B cell (primary cell): Measurements from ENCODE around the gene SLC2A4RG. TPM values are rescaled to one million over a fixed set of nuclear protein-coding genes. Genes with fewer than 3 reads are reported as not detected.

Source experiments
- ATAC-seq: fragments of 200-7000 bp; cut with Tn5 transposase; one replicate; pipeline ENCODE4 v1.10.0; 2021; ENCODE audit warnings: low read depth, mild to moderate bottlenecking, moderate number of reproducible peaks, moderate library complexity
- CTCF ChIA-PET: fragments of 350-600 bp; sonication (Branson Sonifier 250); formaldehyde crosslinking; loops from one replicate; lab custom pipeline; 2021; ENCODE audit warnings: antibody characterized with exemption, inconsistent platforms; lab: Charles Lee
- POLR2A ChIA-PET: fragments of 350-600 bp; sonication (Branson Sonifier 250); formaldehyde crosslinking; loops from one replicate; lab custom pipeline; 2021; ENCODE audit warnings: antibody characterized with exemption; lab: Charles Lee
- DNase-seq: peaks from one replicate; pipeline ENCODE4 v3.0.0; 2013
- H2AFZ ChIP-seq: 2 replicates; pipeline ENCODE4 v1.6.1; 2012; ENCODE audit warnings: mild to moderate bottlenecking, low read depth, low read length; ENCODE audit not compliant: insufficient read depth, poor library complexity, severe bottlenecking
- H3K27ac ChIP-seq, 2 donors: 1 replicate in 1 of 2; 2 replicates in 1 of 2; pipeline ENCODE4 v1.5.1; 2012 to 2013; ENCODE audit warnings: low read length in 2 of 2, mild to moderate bottlenecking in 2 of 2, moderate library complexity in 1 of 2
- H3K27me3 ChIP-seq, 4 experiments: fragments of 200-600 bp in 1 of 4; sonication (generic) in 1 of 4; replicated peaks in 1 of 4; 1 replicate in 2 of 4; 2 replicates in 2 of 4; pipeline versions ENCODE4 v1.6.1 to v1.7.0; 2013 to 2016; ENCODE audit warnings: low read length in 3 of 4, mild to moderate bottlenecking in 2 of 4, mixed read lengths in 1 of 4, moderate library complexity in 1 of 4; ENCODE audit not compliant: insufficient read depth in 4 of 4, control insufficient read depth in 3 of 4; ENCODE audit errors: control extremely low read depth in 1 of 4
- H3K36me3 ChIP-seq, 2 experiments: replicated peaks in 1 of 2; 1 replicate in 1 of 2; 2 replicates in 1 of 2; pipeline versions ENCODE4 v1.6.1 to v1.7.1; 2013; ENCODE audit warnings: low read length in 1 of 2; ENCODE audit not compliant: insufficient read depth in 2 of 2, control insufficient read depth in 1 of 2; ENCODE audit errors: control extremely low read depth in 1 of 2, extremely low read depth in 1 of 2
- H3K4me1 ChIP-seq, 2 donors: fragments of 200-600 bp in 1 of 2; sonication (generic) in 1 of 2; 1 replicate in 1 of 2; 2 replicates in 1 of 2; pipeline versions ENCODE4 v1.5.1 to v1.6.1; 2013 to 2017; ENCODE audit warnings: low read length in 2 of 2; ENCODE audit not compliant: control insufficient read depth in 2 of 2, insufficient read depth in 2 of 2
- H3K4me2 ChIP-seq: replicated peaks from 2 replicates; pipeline ENCODE3; 2012; ENCODE audit warnings: mild to moderate bottlenecking, low read depth, low read length; ENCODE audit not compliant: poor library complexity, severe bottlenecking
- H3K4me3 ChIP-seq, 5 experiments: fragments of 200-600 bp in 1 of 5; sonication (generic) in 1 of 5; 1 replicate in 3 of 5; 2 replicates in 2 of 5; pipeline versions ENCODE4 v1.5.1 to v1.7.0; 2011 to 2016; ENCODE audit warnings: low read length in 4 of 5, mild to moderate bottlenecking in 4 of 5, low read depth in 2 of 5, control low read depth in 1 of 5, moderate library complexity in 1 of 5; ENCODE audit not compliant: insufficient read depth in 1 of 5; ENCODE audit errors: control extremely low read depth in 1 of 5, extremely low read depth in 1 of 5
- H3K79me2 ChIP-seq: fragments of 200-600 bp; sonication (generic); one replicate; pipeline ENCODE4 v1.6.0; 2016; ENCODE audit warnings: low read length; ENCODE audit not compliant: control insufficient read depth, insufficient read depth
- H3K9ac ChIP-seq: fragments of 200-600 bp; sonication (generic); 2 replicates; pipeline ENCODE4 v1.6.1; 2017; ENCODE audit warnings: mild to moderate bottlenecking, low read length, moderate library complexity
- H3K9me3 ChIP-seq, 3 donors: one replicate each; pipeline versions ENCODE4 v1.6.1 to v1.7.1; 2013; ENCODE audit warnings: low read length in 2 of 3; ENCODE audit not compliant: control insufficient read depth in 2 of 3, insufficient read depth in 1 of 3; ENCODE audit errors: control extremely low read depth in 1 of 3
- H4K20me1 ChIP-seq: 2 replicates; pipeline ENCODE4 v1.6.0; 2012; ENCODE audit warnings: mild to moderate bottlenecking, low read length; ENCODE audit not compliant: insufficient read depth, control insufficient read depth, poor library complexity, severe bottlenecking
- H3K27ac Mint-ChIP-seq: one replicate; pipeline ENCODE4 v1.8.0; 2021; ENCODE audit warnings: mixed read lengths
- H3K27me3 Mint-ChIP-seq: one replicate; pipeline ENCODE4 v1.8.0; 2021; ENCODE audit warnings: mixed read lengths
- H3K4me1 Mint-ChIP-seq: one replicate; pipeline ENCODE4 v1.8.0; 2021; ENCODE audit warnings: mixed read lengths
- H3K4me3 Mint-ChIP-seq: one replicate; pipeline ENCODE4 v1.8.0; 2021; ENCODE audit warnings: mixed read lengths
- H3K9me3 Mint-ChIP-seq: one replicate; pipeline ENCODE4 v1.8.0; 2022; ENCODE audit warnings: mixed read lengths; ENCODE audit not compliant: insufficient read depth
- CTCF ChIP-seq: fragments of 200-600 bp; IDR thresholded peaks from one replicate; pipeline ENCODE4 v1.8.0; 2022; ENCODE audit warnings: antibody characterized with exemption, mild to moderate bottlenecking
- EZH2 ChIP-seq: IDR thresholded peaks from 2 replicates; pipeline ENCODE4 v1.6.1; 2012; ENCODE audit warnings: borderline replicate concordance, low read depth, mild to moderate bottlenecking, moderate library complexity, low read length; ENCODE audit not compliant: insufficient read depth, poor library complexity, severe bottlenecking
- WGBS: methylation state at CpG from one replicate; pipeline ENCODE4 v1.1.5; 2013; ENCODE audit warnings: missing lambda C conversion rate; ENCODE audit not compliant: insufficient coverage; 5-methylcytosine and 5-hydroxymethylcytosine counted together
- intact Hi-C: fragments of 100-400 bp; cut with micrococcal nuclease; formaldehyde crosslinking; loops from one replicate; pipeline ENCODE4 v1.10.0; 2022
- polyA minus RNA-seq: library from RNA; depleted of rRNA, polyadenylated mRNA; stranded (reverse); fragments of >200 nt; gene quantifications from 2 replicates; pipeline ENCODE4 v1.2.3, GENCODE V29; 2012
- polyA plus RNA-seq: library from polyadenylated mRNA; depleted of rRNA; stranded (reverse); fragments of >200 nt; gene quantifications from 2 replicates; pipeline ENCODE4 v1.2.3, GENCODE V29; 2012
- total RNA-seq, 2 donors: library from RNA; stranded (reverse); fragments of 120-200 nt in 1 of 2; gene quantifications; 1 replicate in 1 of 2; 2 replicates in 1 of 2; pipeline versions ENCODE4 v1.2.3 to v1.2.4, GENCODE V29; 2013 to 2022

Gene SLC2A4RG
- total RNA-seq = 49.4 and 50.8 TPM in 2 replicates
- total RNA-seq (2013) = 15.7 TPM
- 28.5 and 39.7 TPM in 2 replicates for polyA plus RNA-seq
- 8.1 and 25.3 TPM in 2 replicates for polyA minus RNA-seq

- intact Hi-C loops = loop anchor here (1.0 to 5.0 kb wide), 2 partner anchors 125 to 202 kb away; partner anchors contain the start of gene PTK6
- peak within 1 kb of the TSS; percentile 23 to 64 (median 50) for H3K4me3 ChIP-seq
- Mint-ChIP-seq H3K4me1 (peaks cover 18% of the 10 kb centered on the region), H3K27ac (no peak within 1 kb of the TSS), H3K9me3 (no peaks in the 10 kb centered on the region), H3K27me3 (no peaks in the 10 kb centered on the region), H3K4me3 (peak within 1 kb of the TSS; percentile 80)
- peaks cover 14% of the 10 kb centered on the region for H3K79me2 ChIP-seq
- ChIA-PET POLR2A (interaction anchor here (0.6 to 1.8 kb wide), 4 partner anchors 10 to 207 kb away, joined by 3 to 8 read pairs (median 3); partner anchors contain the start of genes ARFRP1, TPD52L2 and ZGPAT), CTCF (no interaction called here)
- DNase-seq = peak; percentile 79
- no peak within 1 kb of the TSS for H3K27ac ChIP-seq
- TF ChIP-seq CTCF (no peak), EZH2 (no peak)
- peak within 1 kb of the TSS; percentile 70 for H2AFZ ChIP-seq
- no peaks in the 10 kb centered on the region for H3K9me3 ChIP-seq
- no peaks in the 10 kb centered on the region for H3K27me3 ChIP-seq
- peaks cover 35 to 46% of the 10 kb centered on the region in 2 donors for H3K4me1 ChIP-seq
- H3K9ac ChIP-seq = peak within 1 kb of the TSS; percentile 68
- peak within 1 kb of the TSS; percentile 95 for H3K4me2 ChIP-seq
- H3K36me3 ChIP-seq = peaks cover 0 to 15% of the 10 kb centered on the region in 2 experiments
- WGBS = 2% methylated on average over 136 of the region's 136 CpGs
- peak; percentile 71 for ATAC-seq
- peaks cover 29% of the 10 kb centered on the region for H4K20me1 ChIP-seq
These were observed at the start of gene SLC2A4RG for GRCh38 chr20:63739130-63740069. Gene SLC2A4RG, plus strand, starts transcription at chr20:63739776. Its CDS starts 137 bp downstream, at chr20:63739913.
